ENCODE data around the gene CPM. TPM values are rescaled to one million over a fixed set of nuclear protein-coding genes. Genes with fewer than 3 reads are reported as not detected.
A peak's percentile ranks its signal among the peaks of the same experiment; 100 is the strongest.
"Not testable (repeated sequence)": the region's sequence is repeated elsewhere in the genome, so short reads cannot be mapped to it uniquely, and the experiment has no call there.

The CPM gene
- total RNA-seq, 3 donors from 2014 or later, result 55.3 to 101 (median 56.2) TPM

- Mint-ChIP-seq H3K9me3 (no peaks in the 10 kb centered on the region), H3K4me1 (ENCODE audit: low read depth) (peaks cover 2% of the 10 kb centered on the region), H3K36me3 (ENCODE audit: insufficient read depth) (peaks cover 16% of the 10 kb centered on the region), H3K4me3 (no peak overlapping the region), H3K27me3 (ENCODE audit: low read depth) (peaks cover 4% of the 10 kb centered on the region)
- peak; percentile 59 to 60 for ATAC-seq
- DNase-seq, result no peak
Measured at GRCh38 chr12:68853396-68854077, 79.4 kb downstream of the CPM start.

DNA sequence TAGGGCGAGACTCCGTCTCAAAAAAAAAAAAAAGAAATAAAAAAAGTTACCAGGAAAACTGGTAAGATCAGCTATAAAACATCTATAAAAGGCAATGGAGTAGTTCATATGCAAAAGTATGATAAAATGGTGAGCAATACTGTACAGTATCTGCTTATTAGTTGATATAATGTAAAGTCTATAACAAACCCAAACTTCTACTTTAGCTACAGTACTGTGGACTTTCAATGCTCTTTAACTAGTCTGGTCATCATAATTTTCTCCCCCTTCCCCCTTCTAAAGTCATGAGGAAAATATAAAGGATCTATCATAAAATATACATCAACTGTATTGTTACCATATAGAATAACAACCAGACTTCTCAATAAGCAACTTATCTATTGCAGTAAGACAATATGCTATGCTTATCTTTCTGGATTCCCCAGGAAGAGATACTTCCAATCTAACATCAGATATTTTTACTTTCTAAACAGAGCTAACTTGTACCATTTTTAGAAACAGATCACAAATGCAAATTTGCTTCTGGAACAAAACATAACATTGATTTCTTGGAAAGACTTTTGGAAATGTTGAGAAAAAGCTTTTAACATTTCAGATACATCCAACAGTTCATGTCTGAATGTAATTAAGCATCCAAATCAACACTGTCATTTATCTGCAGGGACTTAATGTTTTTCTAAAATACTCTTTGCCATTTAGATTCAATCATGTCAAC is 81.2 kb downstream of the CPM start:
- DNase-seq, result no peak
- Mint-ChIP-seq H3K4me1 (ENCODE audit: low read depth) (peaks cover 2% of the 10 kb centered on the region), H3K36me3 (ENCODE audit: insufficient read depth) (peaks cover 11% of the 10 kb centered on the region), H3K4me3 (no peak overlapping the region), H3K27me3 (ENCODE audit: low read depth) (peaks cover 4% of the 10 kb centered on the region), H3K9me3 (no peaks in the 10 kb centered on the region)
- no peak for ATAC-seq

DNA sequence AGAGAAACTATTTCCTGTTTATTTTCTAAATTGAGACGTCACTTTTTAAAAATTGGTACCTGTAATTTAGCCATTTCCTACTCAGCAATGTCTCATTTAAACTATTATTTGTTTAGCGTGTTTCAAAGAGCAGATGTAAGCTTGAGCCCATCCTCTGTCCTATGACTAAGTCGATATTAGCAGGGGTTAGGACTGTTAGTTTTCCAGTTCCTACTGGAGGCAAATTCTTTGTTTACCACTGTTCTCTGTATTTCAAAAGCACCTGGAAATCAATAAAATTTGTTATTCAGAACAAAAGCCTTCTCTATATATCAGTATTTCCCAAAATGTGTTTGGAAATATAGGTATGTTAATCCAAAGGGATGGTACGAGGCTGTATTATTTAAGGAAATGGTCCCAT is 82.6 kb downstream of the CPM start:
- ATAC-seq (no peak), DNase-seq (no peak)
- Mint-ChIP-seq H3K36me3 (ENCODE audit: insufficient read depth) (peaks cover 4% of the 10 kb centered on the region), H3K4me3 (no peak overlapping the region), H3K4me1 (ENCODE audit: low read depth) (peaks cover 2% of the 10 kb centered on the region), H3K9me3 (no peaks in the 10 kb centered on the region), H3K27me3 (ENCODE audit: low read depth) (peaks cover 4% of the 10 kb centered on the region)

DNA sequence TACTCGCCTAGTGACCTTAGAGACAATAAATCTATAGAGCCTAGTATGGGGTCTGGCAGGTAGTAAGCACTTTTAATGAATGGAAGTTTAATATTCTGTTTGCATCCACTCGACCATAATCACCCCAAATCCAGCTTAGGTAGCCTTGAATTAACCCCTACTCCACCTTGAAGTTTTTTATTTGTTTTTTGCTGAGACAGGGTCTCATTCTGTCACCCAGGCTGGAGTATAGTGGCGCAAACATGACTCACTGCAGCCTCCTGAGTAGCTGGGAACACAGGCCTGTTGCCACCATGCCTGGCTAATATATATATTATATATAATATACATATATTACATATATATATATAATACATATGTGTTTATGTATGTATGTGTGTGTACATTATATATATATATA is 86.2 kb downstream of the CPM start:
- ATAC-seq, result no peak
- Mint-ChIP-seq H3K4me1 (ENCODE audit: low read depth) (no peaks in the 10 kb centered on the region), H3K4me3 (no peak overlapping the region), H3K9me3 (no peaks in the 10 kb centered on the region), H3K27me3 (ENCODE audit: low read depth) (no peaks in the 10 kb centered on the region), H3K36me3 (ENCODE audit: insufficient read depth) (peaks cover 7% of the 10 kb centered on the region)
- DNase-seq, result no peak

DNA sequence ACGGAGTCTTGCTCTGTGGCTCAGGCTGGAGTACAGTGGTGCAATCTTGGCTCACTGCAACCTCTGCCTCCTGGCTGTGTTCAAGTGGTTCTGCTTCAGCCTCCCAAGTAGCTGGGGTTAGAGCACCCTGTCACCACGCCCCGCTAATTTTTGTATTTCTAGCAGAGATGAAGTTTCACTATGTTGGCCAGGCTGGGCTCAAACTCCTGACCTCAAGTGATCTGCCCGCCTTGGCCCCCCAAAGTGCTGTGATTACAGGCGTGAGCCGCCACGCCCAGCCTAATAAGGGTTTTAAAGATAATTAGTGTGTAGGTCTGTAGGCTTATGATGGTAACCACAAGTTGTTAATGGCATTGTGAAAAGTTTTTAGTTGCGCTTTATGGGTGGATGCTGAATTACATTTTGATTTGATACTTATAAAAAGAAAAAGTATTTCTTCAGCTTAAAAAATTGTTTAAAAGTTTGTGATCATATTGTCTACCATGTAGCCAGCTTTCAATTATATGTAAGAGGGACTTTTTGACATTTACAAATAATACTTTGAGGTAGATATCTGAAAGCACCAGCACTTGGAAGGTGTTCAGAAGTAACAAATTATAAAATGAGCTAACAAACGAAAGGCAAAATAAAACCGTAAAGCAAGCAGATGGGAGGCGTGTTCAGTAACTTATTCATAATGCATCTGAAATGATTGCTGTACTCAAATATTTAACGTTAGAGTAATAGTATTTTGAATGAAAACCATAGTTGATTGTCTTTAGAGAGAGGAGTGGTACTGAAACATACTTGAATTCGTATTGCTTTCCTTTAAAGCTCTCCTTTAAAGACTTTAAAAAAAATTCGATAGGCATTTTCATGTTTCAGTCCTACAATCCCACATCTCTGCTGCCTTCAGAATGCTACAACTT is 87.9 kb downstream of the CPM start:
- ATAC-seq, result no peak
- Mint-ChIP-seq H3K4me3 (no peak overlapping the region), H3K36me3 (ENCODE audit: insufficient read depth) (peaks cover 13% of the 10 kb centered on the region), H3K4me1 (ENCODE audit: low read depth) (no peaks in the 10 kb centered on the region), H3K27me3 (ENCODE audit: low read depth) (no peaks in the 10 kb centered on the region), H3K9me3 (no peaks in the 10 kb centered on the region)
- DNase-seq, result no peak

GRCh38 chr12:68844318-68844745 is 88.6 kb downstream of the CPM start:
- H3K27me3 Mint-ChIP-seq (ENCODE audit: low read depth), result no peaks in the 10 kb centered on the region
- DNase-seq (no peak), ATAC-seq (no peak)
- no peaks in the 10 kb centered on the region for H3K4me1 Mint-ChIP-seq (ENCODE audit: low read depth)
- peaks cover 17% of the 10 kb centered on the region for H3K36me3 Mint-ChIP-seq (ENCODE audit: insufficient read depth)
- no peak overlapping the region for H3K4me3 Mint-ChIP-seq
- H3K9me3 Mint-ChIP-seq, result no peaks in the 10 kb centered on the region

GRCh38 chr12:68842784-68843567 is 90.0 kb downstream of the CPM start:
- Mint-ChIP-seq H3K4me1 (ENCODE audit: low read depth) (no peaks in the 10 kb centered on the region), H3K9me3 (no peaks in the 10 kb centered on the region), H3K27me3 (ENCODE audit: low read depth) (no peaks in the 10 kb centered on the region), H3K4me3 (no peak overlapping the region), H3K36me3 (ENCODE audit: insufficient read depth) (peaks cover 24% of the 10 kb centered on the region)
- DNase-seq (no peak), ATAC-seq (no peak)

DNA sequence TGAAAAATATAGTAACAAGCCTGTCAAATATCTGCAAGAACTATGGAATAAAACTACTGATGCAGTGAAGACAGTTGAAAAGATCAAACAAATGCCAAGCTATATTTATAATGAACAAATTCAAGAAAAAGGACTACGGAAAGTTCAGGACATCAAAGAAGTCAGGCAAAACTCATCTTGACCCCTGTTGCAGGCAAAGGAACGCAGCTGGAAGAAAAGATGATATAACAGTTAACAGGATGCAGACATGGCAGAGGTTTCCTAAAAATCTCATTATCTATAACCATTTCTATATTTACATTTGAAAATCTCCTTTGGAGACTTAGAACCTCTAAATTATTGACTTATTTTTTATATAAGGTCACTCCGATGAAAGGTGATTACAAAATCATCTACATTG is 90.8 kb downstream of the CPM start:
- H3K9me3 Mint-ChIP-seq, result no peaks in the 10 kb centered on the region
- DNase-seq (no peak), ATAC-seq (no peak)
- peaks cover 27% of the 10 kb centered on the region for H3K36me3 Mint-ChIP-seq (ENCODE audit: insufficient read depth)
- no peaks in the 10 kb centered on the region for H3K27me3 Mint-ChIP-seq (ENCODE audit: low read depth)
- no peak overlapping the region for H3K4me3 Mint-ChIP-seq
- no peaks in the 10 kb centered on the region for H3K4me1 Mint-ChIP-seq (ENCODE audit: low read depth)

GRCh38 chr12:68841717-68842116 is 91.3 kb downstream of the CPM start:
- ATAC-seq, result no peak
- Mint-ChIP-seq H3K36me3 (ENCODE audit: insufficient read depth) (peaks cover 28% of the 10 kb centered on the region), H3K4me1 (ENCODE audit: low read depth) (no peaks in the 10 kb centered on the region), H3K27me3 (ENCODE audit: low read depth) (no peaks in the 10 kb centered on the region), H3K4me3 (no peak overlapping the region), H3K9me3 (no peaks in the 10 kb centered on the region)
- DNase-seq, result no peak

GRCh38 chr12:68841175-68841574 is 91.8 kb downstream of the CPM start:
- not testable (repeated sequence) for H3K4me3 Mint-ChIP-seq; ATAC-seq; H3K27me3 Mint-ChIP-seq (ENCODE audit: low read depth); H3K4me1 Mint-ChIP-seq (ENCODE audit: low read depth); DNase-seq; H3K9me3 Mint-ChIP-seq
- H3K36me3 Mint-ChIP-seq (ENCODE audit: insufficient read depth), result peaks cover 32% of the 10 kb centered on the region

DNA sequence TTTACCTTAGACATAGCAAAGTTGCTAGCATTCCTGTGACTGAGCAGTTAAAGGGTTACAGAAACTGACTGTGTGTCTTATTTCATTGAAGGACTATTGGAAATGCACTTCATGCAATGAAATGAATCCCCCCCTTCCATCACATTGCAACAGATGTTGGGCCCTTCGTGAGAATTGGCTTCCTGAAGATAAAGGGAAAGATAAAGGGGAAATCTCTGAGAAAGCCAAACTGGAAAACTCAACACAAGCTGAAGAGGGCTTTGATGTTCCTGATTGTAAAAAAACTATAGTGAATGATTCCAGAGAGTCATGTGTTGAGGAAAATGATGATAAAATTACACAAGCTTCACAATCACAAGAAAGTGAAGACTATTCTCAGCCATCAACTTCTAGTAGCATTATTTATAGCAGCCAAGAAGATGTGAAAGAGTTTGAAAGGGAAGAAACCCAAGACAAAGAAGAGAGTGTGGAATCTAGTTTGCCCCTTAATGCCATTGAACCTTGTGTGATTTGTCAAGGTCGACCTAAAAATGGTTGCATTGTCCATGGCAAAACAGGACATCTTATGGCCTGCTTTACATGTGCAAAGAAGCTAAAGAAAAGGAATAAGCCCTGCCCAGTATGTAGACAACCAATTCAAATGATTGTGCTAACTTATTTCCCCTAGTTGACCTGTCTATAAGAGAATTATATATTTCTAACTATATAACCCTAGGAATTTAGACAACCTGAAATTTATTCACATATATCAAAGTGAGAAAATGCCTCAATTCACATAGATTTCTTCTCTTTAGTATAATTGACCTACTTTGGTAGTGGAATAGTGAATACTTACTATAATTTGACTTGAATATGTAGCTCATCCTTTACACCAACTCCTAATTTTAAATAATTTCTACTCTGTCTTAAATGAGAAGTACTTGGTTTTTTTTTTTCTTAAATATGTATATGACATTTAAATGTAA is 93.5 kb downstream of the CPM start:
- ATAC-seq (no peak), DNase-seq (no peak)
- peaks cover 35% of the 10 kb centered on the region for H3K36me3 Mint-ChIP-seq (ENCODE audit: insufficient read depth)
- no peak overlapping the region for H3K4me3 Mint-ChIP-seq
- H3K4me1 Mint-ChIP-seq (ENCODE audit: low read depth), result no peaks in the 10 kb centered on the region
- H3K27me3 Mint-ChIP-seq (ENCODE audit: low read depth), result no peaks in the 10 kb centered on the region
- no peaks in the 10 kb centered on the region for H3K9me3 Mint-ChIP-seq

GRCh38 chr12:68838046-68838886 is 94.7 kb downstream of the CPM start:
- Mint-ChIP-seq H3K27me3 (ENCODE audit: low read depth) (no peaks in the 10 kb centered on the region), H3K4me3 (no peak overlapping the region), H3K4me1 (ENCODE audit: low read depth) (no peaks in the 10 kb centered on the region), H3K9me3 (no peaks in the 10 kb centered on the region), H3K36me3 (ENCODE audit: insufficient read depth) (peaks cover 38% of the 10 kb centered on the region)
- DNase-seq (no peak), ATAC-seq (no peak)

All from activated T-cell treated with anti-CD3 and anti-CD28 coated beads, Interleukin-2, amount 50 U/mL, for 4 hours (primary cell).